Measurements from ENCODE around the gene INKA1. TPM values are rescaled to one million over a fixed set of nuclear protein-coding genes. Genes with fewer than 3 reads are reported as not detected.
A peak's percentile ranks its signal among the peaks of the same experiment; 100 is the strongest.

INKA1 gene
- total and polyA plus RNA-seq, 9 of the 15 experiments (the other 6 are each of a cell fraction or from before 2014, with no cell fraction given): 0.55 to 13.9 (median 6.7) TPM

- 22% methylated on average over 1 of the region's 1 CpG for WGBS (ENCODE audit: insufficient coverage, low coverage, missing lambda C conversion rate)
- Histone ChIP-seq H3K36me3 (ENCODE audit: control insufficient read depth, insufficient read depth, low read length) (no peaks in the 10 kb centered on the region), H2AFZ (ENCODE audit: low read depth, low read length) (peak overlapping the region; percentile 32; the same call in 1 of the 2 replicates), H3K4me3 (no peak overlapping the region), H3K9me1 (ENCODE audit: control insufficient read depth, insufficient read depth, low read length) (peaks cover 4% of the 10 kb centered on the region), H3K79me2 (ENCODE audit: control insufficient read depth, insufficient read depth, low read length) (peaks cover 9% of the 10 kb centered on the region; the same call in 2 of the 3 replicates), H3K4me1 (replicated peaks in 1 of 2; ENCODE audit: control insufficient read depth in 2 of 2, insufficient read depth in 2 of 2, low read length in 2 of 2) (peaks cover 7 to 27% of the 10 kb centered on the region in 2 experiments; a peak in 3 of 5 replicates), H3K9ac (ENCODE audit: insufficient read depth in 1 of 2, low read depth in 2 of 2, low read length in 2 of 2) (0 out of 4 replicates have a peak overlapping the region, but pooled peaks of 1 of the 2 experiments have one; percentile 55), H3K9me3 (replicated peaks; ENCODE audit: control insufficient read depth, insufficient read depth, low read depth, low read length) (no peaks in the 10 kb centered on the region), H3K27ac (ENCODE audit: extremely low read depth, low read depth, low read length) (no peak overlapping the region), H3K27me3 (ENCODE audit: control insufficient read depth in 2 of 2, insufficient read depth in 2 of 2, low read length in 2 of 2) (no peaks in the 10 kb centered on the region), H4K20me1 (replicated peaks; ENCODE audit: control insufficient read depth, insufficient read depth, low read length) (no peaks in the 10 kb centered on the region), H3K4me2 (ENCODE audit: insufficient read depth, low read length) (no peak overlapping the region)
- no peak for ATAC-seq
- no peak for FAIRE-seq
- no peak for DNase-seq (ENCODE audit: extremely low read depth in 1 of 4, low spot score in 3 of 4)
- CTCF ChIA-PET (ENCODE audit: low intra/inter-chr PET ratio): no interaction called here
- POLR2A ChIA-PET: interaction anchor here (0.5 kb wide), 1 partner anchor 141 kb away, joined by 3 read pairs; the partner anchor contains the start of gene RBM6
- no TSS peak for BruUV-seq (replicated peaks)
- intact Hi-C loops (cut with micrococcal nuclease) (no loop called here), in situ Hi-C loops (cut with MboI) (no loop called here)
- TF ChIP-seq BCOR (IDR thresholded peaks at IDR 0.05) (no peak), ILK (tag; IDR thresholded peaks at IDR 0.05; ENCODE audit: borderline replicate concordance, low read depth) (no peak), ZNF143 (CRISPR knock-in tag; IDR thresholded peaks at IDR 0.05) (no peak), KLF16 (IDR thresholded peaks at IDR 0.05) (no peak), NFATC3 (IDR thresholded peaks at IDR 0.05) (no peak), FOXO4 (CRISPR knock-in tag; IDR thresholded peaks at IDR 0.05) (no peak), ILF3 (IDR thresholded peaks at IDR 0.05; ENCODE audit: borderline replicate concordance) (no peak), RFX1 (IDR thresholded peaks at IDR 0.05) (no peak), NKRF (IDR thresholded peaks at IDR 0.05; ENCODE audit: borderline replicate concordance) (no peak), CUX1 (CRISPR knock-in tag; IDR thresholded peaks at IDR 0.05) (no peak), ZNF311 (CRISPR knock-in tag; IDR thresholded peaks at IDR 0.05) (no peak), ZKSCAN1 (IDR thresholded peaks at IDR 0.05; ENCODE audit: low read depth, low read length) (no peak), RBM14 (IDR thresholded peaks at IDR 0.05; ENCODE audit: borderline replicate concordance, insufficient read depth, low read depth, low read length) (no peak), SIRT6 (IDR thresholded peaks at IDR 0.05; ENCODE audit: low read depth, low read length) (no peak)
Observed at GRCh38 chr3:49799105-49799504, 4.0 kb upstream of the INKA1 start.

Measured in K562 (cell line).